IMR-90 (cell line): Measurements from ENCODE around the gene DBT. TPM values are rescaled to one million over a fixed set of nuclear protein-coding genes. Genes with fewer than 3 reads are reported as not detected.

ENCODE experiments used
- ATAC-seq: fragments of 200-7000 bp; cut with Tn5 transposase; 2 replicates; pipeline ENCODE4 v1.9.1; 2020; ENCODE audit warnings: low read depth, mild to moderate bottlenecking, moderate library complexity
- BruUV-seq: library from RNA; stranded (reverse); fragments of 400-500 nt; replicated peaks from 2 replicates; lab custom pipeline; 2021; lab: Mats Ljungman, UMichigan
- CTCF ChIA-PET: fragments of 300-600 bp; formaldehyde crosslinking; extraction: SDS; loops from one replicate; lab custom pipeline; 2021; ENCODE audit warnings: antibody characterized with exemption; lab: Yijun Ruan, JAX
- POLR2A ChIA-PET: fragments of 300-600 bp; sonication (Branson Sonifier 250); formaldehyde crosslinking; loops from one replicate; lab custom pipeline; 2022; ENCODE audit warnings: antibody characterized with exemption; ENCODE audit not compliant: unreplicated experiment; lab: Charles Lee
- DNase-seq: peaks from one replicate; pipeline ENCODE4 v3.0.0; 2013
- H2AFZ ChIP-seq: replicated peaks from 2 replicates; pipeline ENCODE3; 2013; ENCODE audit warnings: low read length, mild to moderate bottlenecking; ENCODE audit not compliant: poor library complexity
- H2AK5ac ChIP-seq: 2 replicates; pipeline ENCODE4 v1.6.1; 2013; ENCODE audit warnings: low read depth, low read length, inconsistent platforms
- H2AK9ac ChIP-seq: replicated peaks from 2 replicates; pipeline ENCODE3; 2013; ENCODE audit warnings: mild to moderate bottlenecking, low read depth, low read length, moderate library complexity; ENCODE audit not compliant: poor library complexity
- H2BK120ac ChIP-seq: 2 replicates; pipeline ENCODE4 v1.6.1; 2013; ENCODE audit warnings: low read depth, low read length, inconsistent platforms
- H2BK15ac ChIP-seq: 3 replicates; pipeline ENCODE4 v1.6.1; 2013; ENCODE audit warnings: low read depth, low read length, inconsistent platforms
- H2BK20ac ChIP-seq: 2 replicates; pipeline ENCODE4 v1.6.1; 2013; ENCODE audit warnings: low read depth, mild to moderate bottlenecking, inconsistent platforms, low read length, moderate library complexity
- H2BK5ac ChIP-seq: 2 replicates; pipeline ENCODE4 v1.6.1; 2013; ENCODE audit warnings: mild to moderate bottlenecking, low read depth, low read length, inconsistent platforms; ENCODE audit not compliant: poor library complexity, severe bottlenecking
- H3K14ac ChIP-seq: replicated peaks from 2 replicates; pipeline ENCODE4 v1.6.1; 2013; ENCODE audit warnings: low read depth, low read length, inconsistent platforms
- H3K18ac ChIP-seq: 2 replicates; pipeline ENCODE4 v1.6.1; 2013; ENCODE audit warnings: low read depth, low read length, control low read depth
- H3K23ac ChIP-seq: 2 replicates; pipeline ENCODE4 v1.6.1; 2013; ENCODE audit warnings: low read depth, low read length, inconsistent platforms
- H3K27ac ChIP-seq: 2 replicates; pipeline ENCODE4 v1.5.1; 2013; ENCODE audit warnings: mild to moderate bottlenecking, control low read depth, low read length; ENCODE audit not compliant: insufficient read depth
- H3K27me3 ChIP-seq: 2 replicates; pipeline ENCODE4 v1.6.1; 2013; ENCODE audit warnings: low read length; ENCODE audit not compliant: control insufficient read depth, insufficient read depth
- H3K36me3 ChIP-seq: 2 replicates; pipeline ENCODE4 v1.6.1; 2013; ENCODE audit warnings: low read length, mixed read lengths; ENCODE audit not compliant: control insufficient read depth, insufficient read depth
- H3K4ac ChIP-seq: 2 replicates; pipeline ENCODE4 v1.6.1; 2013; ENCODE audit warnings: low read depth, low read length, inconsistent platforms
- H3K4me1 ChIP-seq: 2 replicates; pipeline ENCODE4 v1.6.1; 2013; ENCODE audit warnings: low read length, mixed read lengths; ENCODE audit not compliant: control insufficient read depth, insufficient read depth
- H3K4me2 ChIP-seq: 2 replicates; pipeline ENCODE4 v1.6.1; 2013; ENCODE audit warnings: low read depth, mild to moderate bottlenecking, control low read depth, low read length, moderate library complexity
- H3K4me3 ChIP-seq: 2 replicates; pipeline ENCODE4 v1.5.1; 2013; ENCODE audit warnings: low read depth, mild to moderate bottlenecking, control low read depth, low read length, moderate library complexity; ENCODE audit not compliant: insufficient read depth
- H3K56ac ChIP-seq: 2 replicates; pipeline ENCODE4 v1.6.1; 2013; ENCODE audit warnings: low read length, inconsistent platforms; ENCODE audit not compliant: insufficient read depth; ENCODE audit errors: extremely low read depth
- H3K79me1 ChIP-seq, 2 experiments: 2 replicates each; pipeline ENCODE4 v1.6.1; 2013; ENCODE audit warnings: low read length in 2 of 2, inconsistent platforms in 1 of 2, low read depth in 1 of 2
- H3K9ac ChIP-seq: 2 replicates; pipeline ENCODE4 v1.6.1; 2013; ENCODE audit warnings: low read depth, low read length, control low read depth
- H3K9me1 ChIP-seq: 2 replicates; pipeline ENCODE4 v1.6.1; 2013; ENCODE audit warnings: low read length, inconsistent platforms; ENCODE audit not compliant: insufficient read depth
- H3K9me3 ChIP-seq: 2 replicates; pipeline ENCODE4 v1.6.1; 2013; ENCODE audit warnings: low read length; ENCODE audit not compliant: control insufficient read depth, insufficient read depth
- H4K20me1 ChIP-seq: 2 replicates; pipeline ENCODE4 v1.6.1; 2013; ENCODE audit warnings: low read length, inconsistent platforms; ENCODE audit not compliant: insufficient read depth
- H4K5ac ChIP-seq: 2 replicates; pipeline ENCODE4 v1.6.1; 2013; ENCODE audit warnings: mild to moderate bottlenecking, low read depth, low read length, control low read depth
- H4K8ac ChIP-seq, 2 experiments: 2 replicates each; pipeline ENCODE4 v1.6.1; 2013; ENCODE audit warnings: low read depth in 2 of 2, low read length in 2 of 2, control low read depth in 1 of 2, inconsistent platforms in 1 of 2
- H4K91ac ChIP-seq: 2 replicates; pipeline ENCODE4 v1.6.1; 2013; ENCODE audit warnings: low read depth, low read length, inconsistent platforms; ENCODE audit not compliant: insufficient read depth
- CEBPB ChIP-seq: IDR thresholded peaks from 2 replicates; pipeline ENCODE4 v1.6.1; 2012; ENCODE audit warnings: low read depth, low read length, improper control_type of control experiment
- CHD1 ChIP-seq: IDR thresholded peaks from 2 replicates; pipeline ENCODE4 v1.6.1; 2012; ENCODE audit warnings: low read depth, low read length, improper control_type of control experiment
- CTCF ChIP-seq: conservative IDR thresholded peaks from 2 replicates; pipeline ENCODE4 v1.5.1; 2012; ENCODE audit warnings: mild to moderate bottlenecking, low read depth, low read length, improper control_type of control experiment
- ELK1 ChIP-seq: fragments of 150-350 bp; IDR thresholded peaks from 2 replicates; pipeline ENCODE4 v1.6.1; 2016; ENCODE audit warnings: low read depth, mild to moderate bottlenecking, low read length, moderate library complexity, borderline replicate concordance
- FOS ChIP-seq: fragments of 150-350 bp; IDR thresholded peaks from 2 replicates; pipeline ENCODE4 v1.6.1; 2016; ENCODE audit warnings: low read depth, low read length
- MAFK ChIP-seq: IDR thresholded peaks from 2 replicates; pipeline ENCODE4 v1.6.1; 2012; ENCODE audit warnings: low read depth, low read length, improper control_type of control experiment
- MAZ ChIP-seq: IDR thresholded peaks from 2 replicates; pipeline ENCODE4 v1.6.1; 2012; ENCODE audit warnings: low read depth, mild to moderate bottlenecking, low read length, improper control_type of control experiment, moderate library complexity, borderline replicate concordance
- MXI1 ChIP-seq: IDR thresholded peaks from 2 replicates; pipeline ENCODE4 v1.6.1; 2012; ENCODE audit warnings: low read depth, mild to moderate bottlenecking, low read length, moderate library complexity, borderline replicate concordance
- NFE2L2 ChIP-seq: fragments of 150-350 bp; IDR thresholded peaks from 2 replicates; pipeline ENCODE4 v1.6.1; 2016; ENCODE audit warnings: low read depth, mild to moderate bottlenecking, low read length
- POLR2A ChIP-seq: IDR thresholded peaks from 2 replicates; pipeline ENCODE4 v1.6.1; 2012; ENCODE audit warnings: mild to moderate bottlenecking, low read depth, low read length
- RAD21 ChIP-seq: IDR thresholded peaks from 2 replicates; pipeline ENCODE4 v1.6.1; 2012; ENCODE audit warnings: low read length, improper control_type of control experiment
- RCOR1 ChIP-seq: IDR thresholded peaks from 2 replicates; pipeline ENCODE4 v1.6.1; 2012; ENCODE audit warnings: mild to moderate bottlenecking, low read length, improper control_type of control experiment; ENCODE audit not compliant: insufficient replicate concordance
- RFX5 ChIP-seq: IDR thresholded peaks from 2 replicates; pipeline ENCODE4 v1.8.0; 2012; ENCODE audit warnings: low read depth, mild to moderate bottlenecking, low read length, moderate library complexity
- USF2 ChIP-seq: fragments of 150-350 bp; IDR thresholded peaks from 2 replicates; pipeline ENCODE4 v1.6.1; 2017; ENCODE audit warnings: mild to moderate bottlenecking, antibody characterized with exemption, low read length, low read depth
- WGBS, 2 experiments: methylation state at CpG; one replicate each; pipeline versions ENCODE4 v1.1.5 to v1.1.7; 2013; ENCODE audit warnings: missing lambda C conversion rate in 2 of 2; ENCODE audit not compliant: insufficient read length in 1 of 2; ENCODE audit errors: extremely low coverage in 2 of 2; 5-methylcytosine and 5-hydroxymethylcytosine counted together
- dilution Hi-C: fragments of 300-500 bp; cut with HindIII; formaldehyde crosslinking; loops from one replicate; pipeline ENCODE4 v1.14.3; 2018; ENCODE audit warnings: low sequenced_read_pairs; ENCODE audit not compliant: unreplicated experiment
- in situ Hi-C: fragments of 300-500 bp; cut with MboI; formaldehyde crosslinking; loops from 3 replicates; pipeline ENCODE4 v1.14.3; 2019; ENCODE audit warnings: low sequenced_read_pairs, inconsistent platforms, mixed read lengths
- intact Hi-C: fragments of 100-400 bp; cut with micrococcal nuclease; formaldehyde crosslinking; loops from 2 replicates; pipeline ENCODE4 v1.10.0; 2022
- polyA plus RNA-seq, 3 experiments: library from polyadenylated mRNA; depleted of rRNA; stranded (reverse); fragments of >200 nt; gene quantifications; 2 replicates each; pipeline ENCODE4 v1.2.3, GENCODE V29; 2012; ENCODE audit warnings: low replicate concordance in 1 of 3
- total RNA-seq: library from RNA; depleted of rRNA; stranded (reverse); fragments of >200 nt; gene quantifications from 2 replicates; pipeline ENCODE4 v1.2.3, GENCODE V29; 2012

The DBT gene
- total and polyA plus RNA-seq, 2 of the 4 experiments (the other 2 are of a cell fraction), result 3.4 to 3.8 TPM

GRCh38 chr1:100164702-100165101 lies 84.9 kb downstream of the DBT start:
- TF ChIP-seq CTCF (no peak), CEBPB (no peak), NFE2L2 (no peak), CHD1 (no peak), FOS (no peak), RAD21 (no peak), MAZ (no peak), ELK1 (no peak), MAFK (no peak), RCOR1 (no peak), MXI1 (no peak), POLR2A (no peak), USF2 (no peak), RFX5 (no peak)
- CTCF ChIA-PET, result no interaction called here
- no peak overlapping the region for H3K9ac ChIP-seq
- no peak overlapping the region for H3K4me2 ChIP-seq
- H3K18ac ChIP-seq, result no peak overlapping the region
- no peak overlapping the region for H4K5ac ChIP-seq
- H3K36me3 ChIP-seq, result no peaks in the 10 kb centered on the region
- no peak overlapping the region for H2AFZ ChIP-seq
- no TSS peak for BruUV-seq
- ATAC-seq (no peak), DNase-seq (no peak)
- POLR2A ChIA-PET, result no interaction called here
- H3K56ac ChIP-seq, result no peak overlapping the region
- H2BK5ac ChIP-seq, result no peak overlapping the region
- H4K20me1 ChIP-seq, result no peaks in the 10 kb centered on the region
- no peak overlapping the region for H3K14ac ChIP-seq
- H3K27me3 ChIP-seq, result no peaks in the 10 kb centered on the region
- H3K9me3 ChIP-seq, result no peaks in the 10 kb centered on the region
- H4K91ac ChIP-seq, result no peak overlapping the region
- H3K79me1 ChIP-seq, result no peaks in the 10 kb centered on the region
- no peaks in the 10 kb centered on the region for H3K9me1 ChIP-seq
- no peak overlapping the region for H2AK5ac ChIP-seq
- no peak overlapping the region for H3K4ac ChIP-seq
- in situ Hi-C loops (no loop called here), intact Hi-C loops (no loop called here), dilution Hi-C loops (no loop called here)
- no peak overlapping the region for H2BK15ac ChIP-seq
- no peaks in the 10 kb centered on the region for H3K4me1 ChIP-seq
- H2AK9ac ChIP-seq, result no peak overlapping the region
- H3K4me3 ChIP-seq, result no peak overlapping the region
- no peak overlapping the region for H2BK120ac ChIP-seq
- H2BK20ac ChIP-seq, result no peak overlapping the region
- H4K8ac ChIP-seq, result no peak overlapping the region
- no peak overlapping the region for H3K23ac ChIP-seq
- H3K27ac ChIP-seq, result no peak overlapping the region
- WGBS, 2 experiments, result no CpG with 5 or more reads among the region's 5 CpGs
